HG02678 (cell line): ENCODE data around the gene NFKBIL1.
"Not testable (repeated sequence)": the region's sequence is repeated elsewhere in the genome, so short reads cannot be mapped to it uniquely, and the experiment has no call there.

ENCODE experiments used
- ATAC-seq: cut with Tn5 transposase; IDR thresholded peaks from one replicate; pipeline ENCODE4 v1.9.1; 2021; ENCODE audit warnings: mild to moderate bottlenecking, moderate library complexity; ENCODE audit not compliant: unreplicated experiment

Gene NFKBIL1

GRCh38 chr6:31546958-31547726 is at the start of gene NFKBIL1:
Gene NFKBIL1 (plus strand): TSS chr6:31547608. CDS start chr6:31547695, 87 bp downstream.
- peak; percentile 79 for ATAC-seq

GRCh38 chr6:31498748-31499147 is 48.7 kb upstream of the NFKBIL1 start:
- ATAC-seq: no peak

- ATAC-seq: not testable (repeated sequence)
Measured at GRCh38 chr6:31499648-31500047, 47.8 kb upstream of the NFKBIL1 start.

- no peak for ATAC-seq
Measured at GRCh38 chr6:31502586-31502985, 44.8 kb upstream of the NFKBIL1 start.

- ATAC-seq: not testable (repeated sequence)
Measured at GRCh38 chr6:31509036-31509435, 38.4 kb upstream of the NFKBIL1 start.

- ATAC-seq: no peak
Measured at GRCh38 chr6:31510007-31510406, 37.4 kb upstream of the NFKBIL1 start.

GRCh38 chr6:31513456-31514165 is 33.8 kb upstream of the NFKBIL1 start:
- ATAC-seq: no peak

GRCh38 chr6:31521835-31522234 is 25.6 kb upstream of the NFKBIL1 start:
- no peak for ATAC-seq

- no peak for ATAC-seq
Measured at GRCh38 chr6:31525553-31525931, 21.9 kb upstream of the NFKBIL1 start.

GRCh38 chr6:31525932-31526591 is 21.3 kb upstream of the NFKBIL1 start:
- no peak for ATAC-seq

GRCh38 chr6:31528307-31528777 is 19.1 kb upstream of the NFKBIL1 start:
- ATAC-seq: no peak

- ATAC-seq: no peak
Measured at GRCh38 chr6:31528821-31529328, 18.5 kb upstream of the NFKBIL1 start, which contains the start of gene MCCD1. Gene MCCD1 (plus strand): TSS chr6:31528962. CDS start chr6:31529015, 53 bp downstream.

- no peak for ATAC-seq
Measured at GRCh38 chr6:31529329-31530150, 17.9 kb upstream of the NFKBIL1 start.

- ATAC-seq: no peak
Measured at GRCh38 chr6:31530659-31531058, 16.7 kb upstream of the NFKBIL1 start.

GRCh38 chr6:31531162-31531561 is 16.2 kb upstream of the NFKBIL1 start:
- ATAC-seq: no peak

- ATAC-seq: no peak
Measured at GRCh38 chr6:31531771-31532643, 15.4 kb upstream of the NFKBIL1 start.

- ATAC-seq: no peak
Measured at GRCh38 chr6:31532644-31533454, 14.6 kb upstream of the NFKBIL1 start.

- ATAC-seq: no peak
Measured at GRCh38 chr6:31533455-31533841, 14.0 kb upstream of the NFKBIL1 start.

- no peak for ATAC-seq
Measured at GRCh38 chr6:31534011-31534410, 13.4 kb upstream of the NFKBIL1 start.
